Lung (tissue), 12 donors: ENCODE measurements around the gene BRD3. TPM values are rescaled to one million over a fixed set of nuclear protein-coding genes. Genes with fewer than 3 reads are reported as not detected.

Experiments used
- ATAC-seq: fragments of 200-7000 bp; cut with Tn5 transposase; one replicate; pipeline ENCODE4 v1.9.1; 2020; ENCODE audit warnings: moderate number of reproducible peaks; ENCODE audit not compliant: insufficient read depth, low FRiP score
- DNase-seq, 3 donors: peaks; one replicate each; pipeline ENCODE4 v3.0.0-alpha.2; 2013 to 2017
- H3K27ac ChIP-seq, 2 donors: one replicate each; pipeline ENCODE4 v1.5.1; 2013; ENCODE audit warnings: mild to moderate bottlenecking in 2 of 2, moderate library complexity in 2 of 2, control low read depth in 1 of 2, inconsistent platforms in 1 of 2, low read depth in 1 of 2, low read length in 1 of 2
- H3K27me3 ChIP-seq, 3 donors: one replicate each; pipeline ENCODE4 v1.5.1; 2013; ENCODE audit warnings: low read length in 2 of 3; ENCODE audit not compliant: control insufficient read depth in 3 of 3, insufficient read depth in 3 of 3
- H3K36me3 ChIP-seq, 4 donors: one replicate each; pipeline ENCODE4 v1.5.1; 2013; ENCODE audit warnings: low read length in 4 of 4, mild to moderate bottlenecking in 1 of 4, moderate library complexity in 1 of 4; ENCODE audit not compliant: control insufficient read depth in 4 of 4, insufficient read depth in 4 of 4
- H3K4me1 ChIP-seq, 5 donors: one replicate each; pipeline ENCODE4 v1.5.1; 2013; ENCODE audit warnings: low read length in 5 of 5, mild to moderate bottlenecking in 2 of 5, moderate library complexity in 1 of 5; ENCODE audit not compliant: control insufficient read depth in 5 of 5, insufficient read depth in 5 of 5
- H3K4me3 ChIP-seq: one replicate; pipeline ENCODE4 v1.5.1; 2013; ENCODE audit warnings: mild to moderate bottlenecking, control low read depth, moderate library complexity
- H3K9ac ChIP-seq, 2 donors: one replicate each; pipeline ENCODE4 v1.5.1; 2013; ENCODE audit warnings: low read length in 2 of 2, control low read depth in 1 of 2; ENCODE audit not compliant: insufficient read depth in 1 of 2
- H3K9me3 ChIP-seq, 4 donors: one replicate each; pipeline ENCODE4 v1.5.1; 2013; ENCODE audit warnings: low read length in 3 of 4, mild to moderate bottlenecking in 1 of 4, moderate library complexity in 1 of 4; ENCODE audit not compliant: control insufficient read depth in 4 of 4, insufficient read depth in 3 of 4
- WGBS, 2 donors: extraction: QIAGEN DNeasy Blood & Tissue Kit; methylation state at CpG; one replicate each; pipeline ENCODE4 v1.1.7; 2013; 5-methylcytosine and 5-hydroxymethylcytosine counted together
- polyA plus RNA-seq, 2 donors: library from polyadenylated mRNA; stranded (reverse); fragments of 200-250 nt; gene quantifications; one replicate each; pipeline ENCODE4 v1.2.1, GENCODE V29; 2013
- total RNA-seq, 2 donors: library from RNA; depleted of rRNA in 1 of 2; stranded (reverse); fragments of >200 nt in 1 of 2; gene quantifications; one replicate each; pipeline ENCODE4 v1.2.1, GENCODE V29; 2014 to 2021
- TF ChIP-seq, protein P1 (sequence below): IDR thresholded peaks from 2 replicates; pipeline ENCODE4 v1.5.1; 2012; ENCODE audit warnings: mild to moderate bottlenecking; ENCODE audit errors: control extremely low read depth, extremely low read depth
- donor health status: control.
- donor health status: control.
- donor health status: Bipolar disorder and iron deficiency.
- donor health status: healthy.
- donor health status: DM: yes; HTN: yes; CAD: no.

BRD3 gene
- total and polyA plus RNA-seq, 4 donors, result 9.1 to 38.5 (median 21.9) TPM

DNA sequence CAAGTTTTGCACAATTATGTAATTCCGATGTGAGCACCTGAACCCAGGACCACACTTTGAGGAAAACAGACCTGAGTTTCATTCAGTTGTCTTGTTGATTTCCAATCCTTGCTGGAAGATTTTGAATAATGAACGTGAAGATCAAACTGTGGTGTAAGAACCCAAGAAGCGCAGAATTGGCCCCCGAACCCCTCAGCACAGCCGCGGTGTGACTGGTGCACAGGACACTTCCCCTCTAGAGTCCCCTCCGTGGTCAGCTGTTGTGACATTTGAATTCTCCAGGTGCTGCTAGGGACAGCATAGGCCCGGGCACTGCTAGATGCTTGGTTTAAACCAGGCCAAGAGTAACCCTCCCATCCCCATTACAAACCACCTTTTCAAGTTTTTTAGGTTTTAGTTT is 40.8 kb downstream of the BRD3 start:
- H3K27me3 ChIP-seq, result no peaks in the 10 kb centered on the region
- no peak overlapping the region for H3K9ac ChIP-seq
- H3K36me3 ChIP-seq, result peaks cover 2 to 23% (median 10%) of the 10 kb centered on the region in 4 donors
- no peaks in the 10 kb centered on the region for H3K9me3 ChIP-seq
- DNase-seq (no peak), ATAC-seq (no peak)
- no peak overlapping the region for H3K27ac ChIP-seq
- TF ChIP-seq, protein P1, sequence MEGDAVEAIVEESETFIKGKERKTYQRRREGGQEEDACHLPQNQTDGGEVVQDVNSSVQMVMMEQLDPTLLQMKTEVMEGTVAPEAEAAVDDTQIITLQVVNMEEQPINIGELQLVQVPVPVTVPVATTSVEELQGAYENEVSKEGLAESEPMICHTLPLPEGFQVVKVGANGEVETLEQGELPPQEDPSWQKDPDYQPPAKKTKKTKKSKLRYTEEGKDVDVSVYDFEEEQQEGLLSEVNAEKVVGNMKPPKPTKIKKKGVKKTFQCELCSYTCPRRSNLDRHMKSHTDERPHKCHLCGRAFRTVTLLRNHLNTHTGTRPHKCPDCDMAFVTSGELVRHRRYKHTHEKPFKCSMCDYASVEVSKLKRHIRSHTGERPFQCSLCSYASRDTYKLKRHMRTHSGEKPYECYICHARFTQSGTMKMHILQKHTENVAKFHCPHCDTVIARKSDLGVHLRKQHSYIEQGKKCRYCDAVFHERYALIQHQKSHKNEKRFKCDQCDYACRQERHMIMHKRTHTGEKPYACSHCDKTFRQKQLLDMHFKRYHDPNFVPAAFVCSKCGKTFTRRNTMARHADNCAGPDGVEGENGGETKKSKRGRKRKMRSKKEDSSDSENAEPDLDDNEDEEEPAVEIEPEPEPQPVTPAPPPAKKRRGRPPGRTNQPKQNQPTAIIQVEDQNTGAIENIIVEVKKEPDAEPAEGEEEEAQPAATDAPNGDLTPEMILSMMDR, result no peak
- 68 to 91% methylated on average over 8 of the region's 8 CpGs for WGBS, 2 donors
- peaks cover 0 to 8% (median 3%) of the 10 kb centered on the region in 5 donors for H3K4me1 ChIP-seq
- H3K4me3 ChIP-seq, result no peak overlapping the region

- TF ChIP-seq, protein P1, result no peak
- Histone ChIP-seq H3K4me3 (no peak overlapping the region), H3K36me3 (peaks cover 2 to 21% (median 8%) of the 10 kb centered on the region in 4 donors), H3K9me3 (no peaks in the 10 kb centered on the region), H3K4me1 (peaks cover 0 to 8% (median 3%) of the 10 kb centered on the region in 5 donors), H3K27ac (no peak overlapping the region), H3K27me3 (no peaks in the 10 kb centered on the region), H3K9ac (no peak overlapping the region)
- WGBS, 2 donors, result 91 to 93% methylated on average over 18 of the region's 18 CpGs
- no peak for DNase-seq
- ATAC-seq, result no peak
These were observed 41.2 kb downstream of the BRD3 start for GRCh38 chr9:134026581-134026980.

DNA sequence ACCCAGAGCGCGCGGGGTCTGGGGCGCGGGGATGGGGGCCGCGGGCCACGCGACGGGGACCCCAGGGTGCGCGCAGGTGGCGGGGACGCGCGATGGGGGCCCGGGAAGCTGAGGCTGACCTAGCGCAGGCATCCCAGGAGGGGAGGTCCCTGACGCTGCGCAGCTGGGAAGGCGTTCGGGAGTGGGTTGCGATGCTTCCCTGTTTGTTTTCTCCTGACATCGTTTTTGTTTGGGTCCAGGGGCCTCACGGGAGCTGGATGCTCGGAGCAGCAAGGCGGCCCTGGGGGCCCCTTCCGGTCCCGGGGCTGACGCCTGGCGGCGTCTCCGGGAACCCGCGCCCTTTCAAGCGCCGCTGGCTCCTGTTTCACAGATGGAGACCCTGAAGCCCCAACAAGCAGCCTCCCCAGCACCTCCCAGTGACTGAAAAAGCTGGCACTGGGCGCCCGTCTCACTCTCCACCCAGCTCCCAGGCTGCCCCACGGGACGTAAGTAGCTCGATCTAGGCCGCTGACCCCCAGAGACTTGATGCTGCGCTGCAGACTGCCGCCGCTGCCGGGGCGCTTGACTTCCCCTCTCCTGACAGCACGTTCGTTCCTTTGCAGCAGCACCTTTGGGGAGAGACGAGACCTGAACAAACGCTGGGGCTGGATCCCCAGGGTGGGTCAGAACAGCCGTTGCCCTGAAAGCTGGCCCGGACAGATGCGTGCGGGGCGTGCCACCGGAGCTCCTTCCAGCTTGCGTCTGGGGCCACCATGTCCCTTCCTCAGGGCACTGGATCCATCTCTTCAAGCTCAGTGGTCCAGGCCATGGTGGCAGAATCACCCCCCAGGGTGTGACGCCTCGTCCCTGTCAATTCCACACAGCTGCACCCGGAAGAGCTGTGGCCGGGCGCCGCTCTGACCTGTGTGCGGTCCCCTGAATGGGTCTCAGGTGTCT is 42.0 kb downstream of the BRD3 start:
- no peak overlapping the region for H3K27ac ChIP-seq
- H3K9ac ChIP-seq, result no peak overlapping the region
- peaks cover 0 to 19% (median 6%) of the 10 kb centered on the region in 4 donors for H3K36me3 ChIP-seq
- ATAC-seq (peak; percentile 3), DNase-seq (peak; percentile 57 to 65 (median 61))
- H3K4me3 ChIP-seq, result peak overlapping the region; percentile 64
- peaks cover 0 to 8% (median 3%) of the 10 kb centered on the region in 5 donors for H3K4me1 ChIP-seq
- no peaks in the 10 kb centered on the region for H3K9me3 ChIP-seq
- TF ChIP-seq, protein P1, result no peak
- WGBS, 2 donors, result 15 to 18% methylated on average over 60 to 66 of the region's 66 CpGs
- H3K27me3 ChIP-seq, result no peaks in the 10 kb centered on the region
